ENCODE results near the gene TFPI.

TFPI gene

GRCh38 chr2:187554704-187555082 is 458 bp upstream of the TFPI start:
- FAIRE-seq (no peak), DNase-seq (ENCODE audit: insufficient read length, low spot score) (no peak)

GRCh38 chr2:187552828-187553681 is 1.2 kb downstream of the TFPI start:
- FAIRE-seq = no peak
- TF ChIP-seq CTCF (IDR thresholded peaks at IDR 0.05; ENCODE audit: insufficient read depth, missing control alignments) = no peak
- no peak for DNase-seq (ENCODE audit: insufficient read length, low spot score)

More at GRCh38 chr2:187554704-187555082, 458 bp upstream of the TFPI start:
- TF ChIP-seq CTCF (IDR thresholded peaks at IDR 0.05; ENCODE audit: insufficient read depth, missing control alignments) = no peak

- DNase-seq (ENCODE audit: insufficient read length, low spot score) (no peak), FAIRE-seq (no peak)
- TF ChIP-seq CTCF (IDR thresholded peaks at IDR 0.05; ENCODE audit: insufficient read depth, missing control alignments) = no peak
Measured at GRCh38 chr2:187552381-187552780, 1.9 kb downstream of the TFPI start.

GRCh38 chr2:187550857-187551256 is 3.4 kb downstream of the TFPI start:
- FAIRE-seq (no peak), DNase-seq (ENCODE audit: insufficient read length, low spot score) (no peak)
- TF ChIP-seq CTCF (IDR thresholded peaks at IDR 0.05; ENCODE audit: insufficient read depth, missing control alignments) = no peak

- no peak for DNase-seq (ENCODE audit: insufficient read length, low spot score)
Measured at GRCh38 chr2:187549951-187550555, 4.2 kb downstream of the TFPI start.

GRCh38 chr2:187549193-187549592 is 5.0 kb downstream of the TFPI start:
- TF ChIP-seq CTCF (IDR thresholded peaks at IDR 0.05; ENCODE audit: insufficient read depth, missing control alignments) = no peak
- no peak for DNase-seq (ENCODE audit: insufficient read length, low spot score)
- no peak for FAIRE-seq

More at GRCh38 chr2:187549951-187550555, 4.2 kb downstream of the TFPI start:
- FAIRE-seq = no peak
- no peak for TF ChIP-seq CTCF (IDR thresholded peaks at IDR 0.05; ENCODE audit: insufficient read depth, missing control alignments)

GRCh38 chr2:187548656-187549055 is 5.6 kb downstream of the TFPI start:
- no peak for TF ChIP-seq CTCF (IDR thresholded peaks at IDR 0.05; ENCODE audit: insufficient read depth, missing control alignments)
- DNase-seq (ENCODE audit: insufficient read length, low spot score) (no peak), FAIRE-seq (no peak)

Data from D721Med (cell line).